A673 (cell line): ENCODE results near the gene HTR2A.

Source experiments
- CTCF ChIP-seq: fragments of 300-800, 200-600 bp; sonication (generic); conservative IDR thresholded peaks from 2 replicates; pipeline ENCODE4 v1.5.1; 2017; ENCODE audit warnings: low read depth, mild to moderate bottlenecking, antibody characterized with exemption, low read length, moderate library complexity, mixed read lengths
- EZH2 ChIP-seq: fragments of 200-600 bp; sonication (generic); IDR thresholded peaks from 2 replicates; pipeline ENCODE4 v1.6.1; 2017; ENCODE audit warnings: borderline replicate concordance, low read depth, mild to moderate bottlenecking, mixed read lengths, antibody characterized with exemption, low read length; ENCODE audit not compliant: poor library complexity, severe bottlenecking

- TF ChIP-seq CTCF = no peak
- no peak for TF ChIP-seq EZH2
These were observed 39.7 kb upstream of the HTR2A start for GRCh38 chr13:46936525-46936924.
